Measurements from ENCODE around the gene FAM234B.

DNA sequence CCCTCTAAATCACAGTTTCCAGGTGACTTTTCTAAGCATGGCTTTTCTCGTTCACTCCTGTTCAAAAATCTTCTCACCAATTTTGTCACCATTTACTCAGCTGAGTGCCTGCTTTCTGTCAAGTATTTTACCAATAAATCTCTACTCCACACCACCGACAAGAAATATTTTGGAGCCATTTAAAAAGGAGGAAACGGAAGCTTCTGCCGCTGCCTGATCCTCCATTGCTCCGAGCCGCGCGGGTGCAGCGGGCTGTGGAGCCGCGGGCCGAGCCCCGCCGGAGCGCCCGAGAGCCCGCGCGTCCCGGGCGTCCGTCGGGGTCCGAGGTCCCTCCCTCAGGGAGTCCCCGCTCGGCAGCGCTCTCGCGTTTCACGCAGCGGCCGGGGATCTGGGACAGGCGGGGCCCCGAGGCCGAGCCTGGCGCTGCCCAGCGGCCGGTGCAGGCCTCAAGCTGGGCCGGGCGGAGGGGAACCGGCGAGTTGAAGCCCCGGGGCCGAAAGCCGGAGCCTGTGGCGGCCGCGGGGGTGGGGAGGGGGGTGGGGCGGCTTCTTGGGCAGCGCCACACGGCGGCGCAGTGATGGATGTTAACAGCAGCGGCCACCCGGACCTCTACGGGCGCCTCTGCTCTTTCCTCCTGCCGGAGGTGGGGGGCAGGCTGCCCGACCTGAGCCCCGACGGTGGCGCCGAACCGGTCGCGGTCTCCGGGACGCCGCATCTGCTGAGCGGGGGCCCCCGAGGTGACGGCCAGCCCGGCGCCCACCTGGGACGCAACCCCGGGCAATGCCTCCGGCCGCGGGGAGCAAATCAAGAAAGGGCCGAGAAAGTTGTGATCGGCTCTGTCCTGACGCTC is 43.0 kb upstream of the FAM234B start:
- TF ChIP-seq, protein P1, sequence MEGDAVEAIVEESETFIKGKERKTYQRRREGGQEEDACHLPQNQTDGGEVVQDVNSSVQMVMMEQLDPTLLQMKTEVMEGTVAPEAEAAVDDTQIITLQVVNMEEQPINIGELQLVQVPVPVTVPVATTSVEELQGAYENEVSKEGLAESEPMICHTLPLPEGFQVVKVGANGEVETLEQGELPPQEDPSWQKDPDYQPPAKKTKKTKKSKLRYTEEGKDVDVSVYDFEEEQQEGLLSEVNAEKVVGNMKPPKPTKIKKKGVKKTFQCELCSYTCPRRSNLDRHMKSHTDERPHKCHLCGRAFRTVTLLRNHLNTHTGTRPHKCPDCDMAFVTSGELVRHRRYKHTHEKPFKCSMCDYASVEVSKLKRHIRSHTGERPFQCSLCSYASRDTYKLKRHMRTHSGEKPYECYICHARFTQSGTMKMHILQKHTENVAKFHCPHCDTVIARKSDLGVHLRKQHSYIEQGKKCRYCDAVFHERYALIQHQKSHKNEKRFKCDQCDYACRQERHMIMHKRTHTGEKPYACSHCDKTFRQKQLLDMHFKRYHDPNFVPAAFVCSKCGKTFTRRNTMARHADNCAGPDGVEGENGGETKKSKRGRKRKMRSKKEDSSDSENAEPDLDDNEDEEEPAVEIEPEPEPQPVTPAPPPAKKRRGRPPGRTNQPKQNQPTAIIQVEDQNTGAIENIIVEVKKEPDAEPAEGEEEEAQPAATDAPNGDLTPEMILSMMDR (IDR thresholded peaks at IDR 0.05; ENCODE audit: borderline replicate concordance, extremely low read depth, low read length, poor library complexity, severe bottlenecking), result no peak
- no peak for TF ChIP-seq EZH2 (IDR thresholded peaks at IDR 0.05; ENCODE audit: borderline replicate concordance, low read depth, low read length, severe bottlenecking)
